ENCODE measurements around the gene RACGAP1. TPM values are rescaled to one million over a fixed set of nuclear protein-coding genes. Genes with fewer than 3 reads are reported as not detected.

RACGAP1 gene
- total and polyA plus RNA-seq, 12 donors: 1.3 to 28.4 (median 6.2) TPM

- H3K4me3 ChIP-seq: no peak overlapping the region
- WGBS, 4 donors: 61 to 93% (median 75%) methylated on average over 3 to 17 of the region's 17 CpGs
- DNase-seq: no peak
- no peaks in the 10 kb centered on the region for H3K27me3 ChIP-seq
- no peak for TF ChIP-seq CTCF (IDR thresholded peaks at IDR 0.05)
- TF ChIP-seq POLR2A (IDR thresholded peaks at IDR 0.05): no peak
- H3K27ac ChIP-seq: no peak overlapping the region
- intact Hi-C loops (cut with DNase I): no loop called here
- no peaks in the 10 kb centered on the region for H3K4me1 ChIP-seq (replicated peaks in 1 of 2)
- no peaks in the 10 kb centered on the region for H3K9me3 ChIP-seq (replicated peaks in 1 of 3)
- H3K36me3 ChIP-seq (replicated peaks in 1 of 2): no peaks in the 10 kb centered on the region
Observed at GRCh38 chr12:49975318-49975761, 50.0 kb downstream of the RACGAP1 start.

- no peaks in the 10 kb centered on the region for H3K36me3 ChIP-seq (replicated peaks in 1 of 2)
Observed at GRCh38 chr12:49974677-49975317, 50.5 kb downstream of the RACGAP1 start.

DNA sequence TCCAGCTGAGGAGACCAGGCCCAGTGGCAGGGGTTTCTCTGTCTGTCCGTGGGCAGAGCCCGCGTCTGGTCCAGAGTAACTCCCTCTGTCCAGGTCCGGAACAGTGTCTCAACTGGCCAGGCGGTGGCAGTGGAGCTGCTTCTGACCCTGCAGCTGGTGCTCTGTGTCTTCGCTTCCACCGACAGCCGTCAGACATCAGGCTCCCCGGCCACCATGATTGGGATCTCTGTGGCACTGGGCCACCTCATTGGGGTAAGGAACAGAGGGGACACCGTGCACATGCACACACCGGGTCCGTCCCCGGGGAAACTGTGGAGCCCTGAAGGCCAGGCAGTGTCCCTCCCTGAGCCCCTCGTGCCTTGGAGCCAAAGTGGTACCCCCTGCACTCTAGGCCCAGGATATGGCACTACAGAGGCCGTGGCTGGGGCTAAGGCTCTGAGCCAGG, 51.0 kb downstream of the RACGAP1 start:
- no peaks in the 10 kb centered on the region for H3K36me3 ChIP-seq (replicated peaks in 1 of 2)
- intact Hi-C loops (cut with DNase I): loop anchor here in 1 of 2 donors (5.0 kb wide), 1 partner anchor 88 kb away; no protein-coding TSS in a partner anchor
- TF ChIP-seq CTCF (IDR thresholded peaks at IDR 0.05): peak; percentile 42 to 73 (median 64)
- no peak for TF ChIP-seq POLR2A (IDR thresholded peaks at IDR 0.05)
- H3K4me1 ChIP-seq (replicated peaks in 1 of 2): no peaks in the 10 kb centered on the region
- peak; percentile 68 to 90 (median 75) for DNase-seq
- H3K27ac ChIP-seq: no peak overlapping the region
- 28 to 50% (median 36%) methylated on average over 2 to 15 of the region's 15 CpGs for WGBS, 4 donors
- H3K9me3 ChIP-seq (replicated peaks in 1 of 3): no peaks in the 10 kb centered on the region
- H3K4me3 ChIP-seq: no peak overlapping the region
- peaks cover 3% of the 10 kb centered on the region for H3K27me3 ChIP-seq

More at GRCh38 chr12:49974677-49975317, 50.5 kb downstream of the RACGAP1 start:
- no peak for TF ChIP-seq POLR2A (IDR thresholded peaks at IDR 0.05)
- TF ChIP-seq CTCF (IDR thresholded peaks at IDR 0.05): no peak
- 48 to 64% (median 58%) methylated on average over 7 to 8 of the region's 8 CpGs for WGBS, 4 donors
- Histone ChIP-seq H3K4me1 (replicated peaks in 1 of 2) (no peaks in the 10 kb centered on the region), H3K4me3 (no peak overlapping the region), H3K9me3 (replicated peaks in 1 of 3) (no peaks in the 10 kb centered on the region), H3K27ac (no peak overlapping the region), H3K27me3 (peaks cover 3% of the 10 kb centered on the region)
- DNase-seq: no peak
- intact Hi-C loops (cut with DNase I): loop anchor here in 1 of 2 donors (5.0 kb wide), 1 partner anchor 88 kb away; no protein-coding TSS in a partner anchor

- no peak for DNase-seq
- 75 to 88% (median 85%) methylated on average over 13 to 19 of the region's 19 CpGs for WGBS, 4 donors
- TF ChIP-seq POLR2A (IDR thresholded peaks at IDR 0.05) (no peak), CTCF (IDR thresholded peaks at IDR 0.05) (no peak)
- Histone ChIP-seq H3K27ac (no peak overlapping the region), H3K36me3 (replicated peaks in 1 of 2) (no peaks in the 10 kb centered on the region), H3K27me3 (peaks cover 3% of the 10 kb centered on the region), H3K9me3 (replicated peaks in 1 of 3) (no peaks in the 10 kb centered on the region), H3K4me1 (replicated peaks in 1 of 2) (no peaks in the 10 kb centered on the region), H3K4me3 (no peak overlapping the region)
- intact Hi-C loops (cut with DNase I): loop anchor here in 1 of 2 donors (5.0 kb wide), 1 partner anchor 89 kb away; no protein-coding TSS in a partner anchor
Observed at GRCh38 chr12:49973361-49973830, 51.9 kb downstream of the RACGAP1 start.

Measured in adrenal gland (tissue), 12 donors.